Measurements from ENCODE around the gene C9orf43. TPM values are rescaled to one million over a fixed set of nuclear protein-coding genes. Genes with fewer than 3 reads are reported as not detected.

C9orf43 gene
- total and polyA plus RNA-seq, 10 of the 15 experiments (the other 5 are each of a cell fraction or from before 2014, with no cell fraction given): 0.08 to 0.79 (median 0.55) TPM

GRCh38 chr9:113465599-113466140 is 55.1 kb downstream of the C9orf43 start:
- H4K20me1 ChIP-seq (ENCODE audit: control insufficient read depth, insufficient read depth): no peaks in the 10 kb centered on the region
- FAIRE-seq (no peak), ATAC-seq (no peak), DNase-seq (ENCODE audit: low read depth, low spot score) (no peak)
- no peaks in the 10 kb centered on the region; the same call in 1 of the 3 replicates for H3K9me3 ChIP-seq (replicated peaks; ENCODE audit: control insufficient read depth, insufficient read depth, low read length)
- no peaks in the 10 kb centered on the region for H3K79me2 ChIP-seq (ENCODE audit: control insufficient read depth, insufficient read depth, low read length)
- no peaks in the 10 kb centered on the region for H3K36me3 ChIP-seq (ENCODE audit: control insufficient read depth in 2 of 2, insufficient read depth in 2 of 2, low read length in 1 of 2)
- H3K27ac ChIP-seq (ENCODE audit: control insufficient read depth, insufficient read depth): no peak overlapping the region
- intact Hi-C loops (cut with micrococcal nuclease; ENCODE audit: unreplicated experiment): no loop called here
- POLR2A ChIA-PET: no interaction called here
- CTCF ChIA-PET: interaction anchor here (1.1 kb wide), 1 partner anchor 30 kb away, joined by 4 read pairs; no protein-coding TSS in a partner anchor
- RAD21 ChIA-PET (ENCODE audit: unreplicated experiment): no interaction called here
- H3K27me3 ChIP-seq (replicated peaks in 1 of 2; ENCODE audit: control insufficient read depth in 2 of 2, insufficient read depth in 2 of 2, low read length in 1 of 2): no peaks in the 10 kb centered on the region
- no peak overlapping the region for H3K4me2 ChIP-seq (ENCODE audit: control insufficient read depth, insufficient read depth)
- in situ Hi-C loops (cut with MboI): loop anchor here (25.0 kb wide), 1 partner anchor 572 kb away; no protein-coding TSS in a partner anchor
- BruUV-seq (replicated peaks): no TSS peak
- H3K4me1 ChIP-seq (ENCODE audit: control insufficient read depth, insufficient read depth, low read length): no peaks in the 10 kb centered on the region
- H2AFZ ChIP-seq (ENCODE audit: control insufficient read depth, low read depth, low read length): no peak overlapping the region
- SMC1A ChIA-PET (ENCODE audit: uncharacterized antibody, unreplicated experiment): no interaction called here
- no peak overlapping the region for H3K4me3 ChIP-seq
- WGBS (ENCODE audit: insufficient coverage, insufficient replicate concordance, low lambda C conversion rate, missing lambda C conversion rate): 6% methylated on average over 2 of the region's 2 CpGs
- no peak overlapping the region for H3K9ac ChIP-seq (ENCODE audit: control insufficient read depth, insufficient read depth, low read length)
- TF ChIP-seq CEBPZ (IDR thresholded peaks at IDR 0.05; ENCODE audit: low read depth, low read length) (no peak), MTA2 (IDR thresholded peaks at IDR 0.05; ENCODE audit: low read depth) (no peak), RFX5 (IDR thresholded peaks at IDR 0.05; ENCODE audit: low read depth, low read length) (no peak), JUND (IDR thresholded peaks at IDR 0.05; ENCODE audit: low read depth, low read length) (no peak), MXI1 (IDR thresholded peaks at IDR 0.05; ENCODE audit: low read depth, low read length) (no peak), SRF (IDR thresholded peaks at IDR 0.05; ENCODE audit: low read depth in 2 of 2, low read length in 2 of 2) (no peak), IKZF1 (conservative IDR thresholded peaks at IDR 0.05) (no peak), REST (IDR thresholded peaks at IDR 0.05; ENCODE audit: low read depth, low read length) (no peak), RAD51 (IDR thresholded peaks at IDR 0.05) (no peak), PAX5 (IDR thresholded peaks at IDR 0.05; ENCODE audit: borderline replicate concordance, low read depth, low read length) (no peak), PKNOX1 (IDR thresholded peaks at IDR 0.05) (no peak), ASH2L (IDR thresholded peaks at IDR 0.05; ENCODE audit: borderline replicate concordance, low read depth) (no peak), NFYB (IDR thresholded peaks at IDR 0.05; ENCODE audit: insufficient read depth, low read depth, low read length) (no peak), KDM1A (IDR thresholded peaks at IDR 0.05; ENCODE audit: borderline replicate concordance) (no peak), CHD1 (IDR thresholded peaks at IDR 0.05; ENCODE audit: low read depth, low read length) (no peak)
